ENCODE measurements around the gene LIN7C.
"Not testable (repeated sequence)": the region's sequence is repeated elsewhere in the genome, so short reads cannot be mapped to it uniquely, and the experiment has no call there.

LIN7C gene

GRCh38 chr11:27506200-27507182 is at the start of gene LIN7C:
LIN7C (minus strand) TSS chr11:27506769; CDS start chr11:27506752, 17 bp downstream.
- peak; percentile 95 for DNase-seq

GRCh38 chr11:27555264-27555663 is 48.7 kb upstream of the LIN7C start:
- no peak for DNase-seq

GRCh38 chr11:27553186-27553585 is 46.6 kb upstream of the LIN7C start:
- no peak for DNase-seq

DNA sequence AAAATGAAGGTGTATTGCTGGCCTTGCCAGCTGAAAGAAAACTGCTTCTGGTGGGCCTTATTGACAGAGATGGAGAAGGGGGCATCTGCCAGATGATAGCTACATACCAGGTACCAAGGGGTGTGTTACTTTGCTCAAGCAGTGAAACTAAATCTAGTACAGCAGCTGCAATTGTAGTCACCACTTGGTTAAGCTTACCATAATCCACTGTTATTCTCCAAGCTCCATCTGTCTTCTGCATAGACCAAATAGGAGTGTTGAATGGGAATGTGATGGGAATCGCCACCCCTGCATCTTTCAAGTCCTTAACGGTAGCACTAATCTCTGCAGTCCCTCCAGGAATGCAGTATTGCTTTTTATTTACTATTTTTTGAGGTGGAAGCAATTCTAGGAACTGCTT is 45.8 kb upstream of the LIN7C start:
- no peak for DNase-seq

DNA sequence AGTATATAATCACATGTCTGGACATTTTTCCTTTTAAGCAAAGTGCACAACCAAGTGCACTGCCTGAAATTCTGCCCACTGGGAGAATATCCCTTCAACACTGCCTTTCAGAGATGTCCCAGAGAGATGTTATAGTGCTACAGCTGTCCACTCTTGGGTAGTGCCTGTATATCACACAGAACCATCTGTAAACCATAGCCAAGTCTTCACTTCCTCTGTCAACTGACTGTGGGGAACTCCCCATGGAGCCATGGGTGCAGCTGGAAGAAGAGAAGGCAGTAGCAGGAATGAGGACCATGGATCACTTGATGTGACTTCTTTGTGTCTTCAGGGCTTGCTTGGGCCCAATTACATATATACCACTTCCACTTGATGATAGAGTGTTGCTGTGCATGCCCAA is 44.6 kb upstream of the LIN7C start:
- no peak for DNase-seq

- DNase-seq: no peak
These were observed 39.4 kb upstream of the LIN7C start for GRCh38 chr11:27545946-27546345.

DNA sequence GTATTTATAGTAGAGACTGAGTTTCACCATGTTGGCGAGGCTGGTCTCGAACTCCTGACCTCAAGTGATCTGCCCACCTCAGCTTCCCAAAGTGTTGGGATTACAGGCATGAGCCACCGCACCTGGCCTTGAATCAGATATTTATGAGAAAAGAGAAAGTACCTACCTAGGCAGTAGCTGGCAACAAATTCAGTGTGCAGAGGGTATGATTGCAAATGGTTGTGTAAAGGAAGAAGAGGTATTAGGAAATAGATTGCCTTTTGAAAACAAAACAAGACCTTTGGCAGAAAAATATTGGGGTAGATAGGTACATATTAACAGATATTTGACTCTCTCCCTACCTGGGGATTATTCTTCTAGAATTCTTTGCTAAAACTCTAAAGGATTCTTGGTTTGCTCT is 38.5 kb upstream of the LIN7C start:
- no peak for DNase-seq

DNA sequence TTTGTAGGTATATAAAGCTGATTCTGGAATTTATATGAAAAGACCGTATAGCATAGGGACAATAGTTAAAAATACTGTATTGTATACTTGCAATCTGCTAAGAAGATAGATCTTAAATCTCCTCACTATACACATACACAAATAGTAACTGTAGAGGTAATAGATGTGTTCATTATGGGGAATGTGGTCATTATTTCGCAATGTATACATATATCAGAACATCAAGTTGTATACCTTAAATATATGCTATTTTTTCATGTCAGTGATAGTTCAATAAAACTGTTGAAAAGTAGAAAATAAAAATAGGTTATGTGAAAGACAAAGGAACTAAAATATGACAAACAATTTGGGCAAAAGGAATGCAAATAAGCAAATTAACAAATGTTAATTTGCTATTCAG is 35.2 kb upstream of the LIN7C start:
- DNase-seq: no peak

DNA sequence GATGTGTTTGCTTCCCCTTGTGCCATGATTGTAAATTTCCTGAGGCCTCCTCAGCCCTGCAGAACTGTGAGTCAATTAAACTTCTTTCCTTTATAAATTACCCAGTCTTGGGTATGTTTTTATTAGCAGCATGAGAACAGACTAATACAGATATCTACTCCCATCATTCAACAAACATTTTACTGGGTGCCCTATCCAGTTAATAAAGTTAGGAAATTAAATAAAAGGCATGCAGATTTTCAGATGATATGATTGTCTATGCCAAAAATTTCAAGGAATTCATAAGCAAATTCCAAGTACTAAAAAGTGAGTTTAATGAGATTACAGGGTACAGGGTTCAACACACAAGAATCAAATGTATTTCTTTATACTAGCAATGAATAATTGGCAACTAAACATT is 33.5 kb upstream of the LIN7C start:
- DNase-seq: no peak

- no peak for DNase-seq
These were observed 28.5 kb upstream of the LIN7C start for GRCh38 chr11:27535103-27535502.

DNA sequence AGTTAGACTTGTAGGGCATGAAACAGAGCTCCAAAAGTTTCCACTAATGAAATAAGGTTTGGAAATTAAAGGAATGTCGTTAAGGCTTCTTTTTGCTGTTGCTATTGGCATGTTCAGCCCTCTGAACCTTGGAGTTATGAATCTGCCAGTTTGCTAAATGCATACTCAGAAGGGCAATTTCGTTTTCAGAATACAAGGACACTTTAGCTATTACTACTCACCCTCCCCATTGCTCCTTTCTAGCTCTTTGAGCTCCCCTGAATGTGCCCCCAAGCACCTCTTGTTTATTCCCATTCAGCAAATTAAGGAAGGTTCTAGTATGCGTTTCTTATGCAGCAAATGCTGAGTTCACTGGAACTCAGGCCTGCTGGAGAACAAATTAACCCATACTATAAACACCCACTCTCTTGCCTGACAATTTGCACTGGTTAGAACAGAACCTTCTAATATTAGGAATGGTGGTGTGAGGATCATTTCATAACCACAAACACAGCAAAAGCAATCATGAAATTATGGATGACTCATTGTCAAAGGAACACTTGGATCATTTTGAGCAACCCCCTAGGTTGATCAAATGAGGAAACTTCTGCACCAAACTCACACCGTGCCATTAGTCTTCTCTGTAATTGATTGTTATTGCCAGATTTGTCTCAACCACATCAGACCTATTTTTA is 26.2 kb upstream of the LIN7C start:
- no peak for DNase-seq

DNA sequence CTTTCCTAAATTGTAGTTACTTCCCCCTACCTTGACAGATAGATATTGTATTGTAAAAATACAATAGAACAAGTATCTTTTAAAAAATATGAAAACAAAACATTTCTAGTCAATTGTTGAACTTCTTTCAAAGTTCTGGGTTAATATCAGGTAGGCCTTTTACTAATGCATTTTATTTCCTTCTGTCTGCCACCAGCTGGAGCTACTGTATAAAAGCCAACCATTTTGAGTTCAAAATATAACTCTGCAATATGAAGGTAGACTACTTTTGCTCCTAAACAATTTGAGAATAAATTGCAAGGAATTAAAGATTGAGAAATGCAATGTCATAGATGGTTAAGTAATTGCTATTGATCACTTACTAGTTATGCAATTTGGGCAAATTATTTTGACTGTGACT is 22.1 kb upstream of the LIN7C start:
- no peak for DNase-seq

DNA sequence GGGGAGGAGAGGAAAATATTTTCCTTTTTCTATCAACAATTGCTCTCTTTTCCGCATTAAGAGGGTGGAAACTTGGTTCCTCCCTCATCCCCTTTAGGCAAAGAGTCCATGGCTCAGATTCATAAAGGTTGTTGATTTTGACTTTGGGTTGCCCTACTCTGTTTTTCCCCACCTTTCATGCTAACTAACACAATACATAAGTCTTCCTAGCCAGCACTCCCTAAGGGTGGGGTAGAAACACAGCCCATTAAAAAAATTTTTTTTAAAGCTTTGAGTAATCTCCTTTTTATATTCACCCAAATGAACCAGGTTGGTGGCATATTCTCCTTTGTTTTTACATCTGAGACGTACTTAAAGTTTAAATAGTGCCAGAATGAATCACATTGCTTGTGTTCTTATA is 20.0 kb upstream of the LIN7C start:
- DNase-seq: no peak

- DNase-seq: no peak
These were observed 19.4 kb upstream of the LIN7C start for GRCh38 chr11:27525824-27526516.

GRCh38 chr11:27524155-27524554 is 17.6 kb upstream of the LIN7C start:
- DNase-seq: no peak

GRCh38 chr11:27520226-27520625 is 13.7 kb upstream of the LIN7C start:
- no peak for DNase-seq

DNA sequence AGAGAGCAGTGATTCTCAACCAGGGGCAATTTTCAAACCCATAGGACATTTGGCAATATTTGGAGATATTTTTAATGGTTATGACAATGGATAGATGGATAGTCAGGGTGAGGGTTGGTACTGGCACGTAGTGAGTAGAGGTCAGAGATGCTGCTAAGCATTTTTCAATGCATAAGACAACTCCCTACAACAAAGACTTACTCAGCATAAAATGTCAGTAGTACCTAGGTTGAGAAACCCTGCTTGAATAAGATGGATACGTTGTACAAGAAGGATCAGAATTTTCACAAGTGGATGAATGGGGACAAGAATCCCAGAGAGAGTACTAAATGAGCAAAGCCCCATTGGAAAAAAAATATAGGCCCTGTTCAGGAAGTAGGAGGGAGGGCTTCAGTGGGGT is 11.9 kb upstream of the LIN7C start:
- no peak for DNase-seq

DNA sequence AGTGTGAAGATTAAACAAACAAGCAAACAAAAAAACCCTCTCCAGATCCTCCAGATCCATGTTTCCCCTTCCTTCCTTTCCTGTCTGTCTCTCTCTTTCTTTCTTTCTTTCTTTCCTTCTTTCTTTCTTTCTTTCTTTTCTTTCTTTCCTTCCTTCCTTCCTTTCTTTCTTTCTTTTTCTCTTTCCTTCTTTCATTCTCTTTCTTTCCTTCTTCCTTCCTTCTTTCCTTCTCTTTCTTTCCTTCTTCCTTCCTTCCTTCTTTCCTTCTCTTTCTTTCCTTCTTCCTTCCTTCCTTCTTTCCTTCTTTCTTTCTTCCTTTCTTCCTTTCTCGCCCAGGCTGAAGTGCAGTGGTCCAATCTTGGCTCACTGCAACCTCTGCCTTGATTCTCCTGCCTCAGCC is 10.9 kb upstream of the LIN7C start:
- not testable (repeated sequence) for DNase-seq

DNA sequence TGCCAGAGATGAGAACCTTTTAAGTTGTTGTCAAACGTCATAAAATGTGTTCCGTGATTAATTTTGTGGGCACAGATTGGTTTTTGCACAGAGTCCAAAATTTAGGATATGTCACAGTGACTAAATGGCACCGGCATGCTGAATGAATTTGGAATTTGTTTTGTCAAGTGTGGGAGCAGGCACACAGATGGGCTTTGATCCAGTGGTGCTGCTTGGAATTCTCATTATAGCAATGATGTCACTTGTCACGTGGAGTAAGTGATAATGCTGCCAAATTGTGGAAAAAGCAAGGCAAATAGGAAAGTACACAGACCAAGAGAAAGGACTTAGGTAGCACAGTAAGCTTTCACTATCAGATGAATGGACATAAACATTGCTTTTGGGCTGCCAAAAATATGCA is 8.0 kb upstream of the LIN7C start:
- DNase-seq: no peak

- no peak for DNase-seq
These were observed 7.5 kb upstream of the LIN7C start for GRCh38 chr11:27514076-27514475.

DNA sequence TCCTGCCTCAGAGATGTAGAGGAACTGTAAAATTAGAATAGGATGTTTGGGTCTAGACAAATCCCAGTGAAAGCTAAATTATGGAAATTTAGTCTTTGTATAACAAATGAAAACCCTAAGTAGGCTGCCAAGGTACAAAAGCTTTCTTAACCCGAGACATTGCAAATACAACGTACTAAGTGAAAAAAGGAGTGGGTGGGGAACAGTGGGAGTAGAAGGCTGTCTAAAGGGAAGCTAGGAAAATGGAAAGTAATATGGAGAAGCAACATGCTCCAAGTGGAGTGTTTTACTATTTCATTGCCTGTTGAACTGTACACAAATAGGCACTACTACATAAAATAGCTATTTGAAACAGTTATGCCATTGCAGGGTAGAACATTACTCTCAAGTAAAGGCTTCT is 6.8 kb upstream of the LIN7C start:
- no peak for DNase-seq

DNA sequence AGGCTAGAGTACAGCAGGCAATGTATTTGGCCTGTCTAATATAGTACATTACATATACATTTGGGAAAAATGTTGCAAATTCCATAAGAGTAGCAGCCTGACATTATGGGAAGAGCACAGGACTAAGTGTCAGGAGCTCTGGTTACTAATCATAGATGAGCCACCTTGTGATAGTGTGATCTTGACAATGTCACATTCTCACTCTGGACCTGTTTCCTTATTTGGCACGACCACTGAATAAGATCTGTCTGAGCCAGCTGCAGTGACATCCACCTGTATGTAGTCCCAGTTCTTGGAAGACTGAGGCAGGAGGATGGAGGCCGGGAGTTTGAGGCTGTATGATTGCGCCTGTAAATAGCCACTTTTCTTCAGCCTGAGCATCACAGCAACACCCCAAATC is 5.7 kb upstream of the LIN7C start:
- DNase-seq: no peak

- DNase-seq: no peak
These were observed 3.3 kb upstream of the LIN7C start for GRCh38 chr11:27509908-27510307.
